WERI-Rb-1 (cell line): ENCODE data around the gene RPL37A.

Experiments used
- DNase-seq: peaks from one replicate; pipeline ENCODE4 v3.0.0-alpha.2; 2020
- H3K27ac ChIP-seq: fragments of 250-450 bp; sonication (Bioruptor Pico); 2 replicates; pipeline ENCODE4 v1.5.1; 2020; ENCODE audit warnings: mild to moderate bottlenecking, moderate library complexity
- H3K27me3 ChIP-seq: fragments of 250-450 bp; sonication (Bioruptor Pico); 2 replicates; pipeline ENCODE4 v1.5.1; 2021; ENCODE audit warnings: mild to moderate bottlenecking, low read depth, moderate library complexity; ENCODE audit not compliant: insufficient read depth, severe bottlenecking
- H3K36me3 ChIP-seq: fragments of 250-450 bp; sonication (Bioruptor Pico); 2 replicates; pipeline ENCODE4 v1.5.1; 2020; ENCODE audit warnings: mild to moderate bottlenecking, moderate library complexity
- H3K4me3 ChIP-seq: 2 replicates; pipeline ENCODE4 v1.5.1; 2011; ENCODE audit warnings: low read depth, mild to moderate bottlenecking, control low read depth, low read length
- H3K9me3 ChIP-seq: fragments of 250-450 bp; sonication (Bioruptor Pico); 2 replicates; pipeline ENCODE4 v1.5.1; 2021; ENCODE audit warnings: mild to moderate bottlenecking, moderate library complexity; ENCODE audit not compliant: severe bottlenecking
- CTCF ChIP-seq: IDR thresholded peaks from 2 replicates; pipeline ENCODE4 v1.5.1; 2011; ENCODE audit warnings: low read depth, mild to moderate bottlenecking, control low read depth, inconsistent platforms, low read length

RPL37A gene

DNA sequence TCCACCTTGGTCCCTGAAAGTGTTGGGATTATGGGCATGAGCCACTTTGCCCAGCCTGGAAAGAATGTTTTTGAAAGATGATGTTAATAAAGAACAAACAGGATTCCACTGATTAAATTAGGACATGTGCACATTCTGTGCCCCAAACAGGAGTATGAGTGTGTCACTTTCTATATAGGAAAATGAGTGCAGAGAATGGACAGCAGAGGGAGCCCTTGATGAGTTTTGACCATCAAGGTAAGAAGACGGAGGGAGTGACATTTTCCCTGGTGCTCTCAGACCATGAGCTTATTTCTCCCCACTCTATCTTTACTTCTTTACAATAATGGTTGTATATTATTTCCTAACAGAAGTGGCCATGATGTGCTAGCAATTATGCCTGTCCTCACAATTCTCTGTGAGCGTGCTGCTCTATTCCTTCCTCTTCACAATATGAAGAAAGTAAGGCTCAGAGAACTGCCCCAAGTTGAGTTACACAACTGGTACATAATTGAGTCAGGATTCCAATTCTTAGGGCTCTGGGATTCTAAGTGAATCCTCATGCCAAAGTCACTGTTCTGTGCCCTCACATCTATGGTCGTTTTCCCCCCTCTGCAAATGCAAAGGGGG lies 20.6 kb downstream of the RPL37A start:
- Histone ChIP-seq H3K9me3 (no peaks in the 10 kb centered on the region), H3K36me3 (no peaks in the 10 kb centered on the region; the same call in 1 of the 2 replicates), H3K4me3 (no peak overlapping the region), H3K27me3 (no peaks in the 10 kb centered on the region), H3K27ac (no peak overlapping the region)
- peak; percentile 69 for DNase-seq
- peak; percentile 66; the same call in 1 of the 2 replicates for TF ChIP-seq CTCF

DNA sequence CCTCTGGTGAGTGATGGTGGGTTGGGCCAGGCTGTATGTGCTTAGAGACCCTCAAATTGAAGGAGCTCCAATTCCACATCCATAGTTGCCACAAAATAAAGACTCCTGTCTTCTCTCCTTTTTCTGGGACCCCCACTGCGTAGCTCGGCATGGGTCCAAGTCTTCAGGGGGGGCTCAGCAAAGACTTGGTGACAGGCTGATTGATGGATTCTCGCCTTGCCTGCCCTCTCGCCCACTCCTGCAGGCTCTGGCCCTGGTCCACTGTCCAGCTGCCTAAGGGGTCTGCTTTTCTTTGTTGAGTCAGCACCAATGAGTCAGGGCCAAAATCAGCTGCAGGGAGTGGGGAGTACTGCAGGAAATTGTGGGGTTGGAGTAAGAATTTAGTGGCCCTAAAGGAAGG lies 21.5 kb downstream of the RPL37A start:
- no peak for TF ChIP-seq CTCF
- H3K9me3 ChIP-seq, result no peaks in the 10 kb centered on the region
- no peak overlapping the region for H3K27ac ChIP-seq
- no peaks in the 10 kb centered on the region; the same call in 1 of the 2 replicates for H3K36me3 ChIP-seq
- H3K27me3 ChIP-seq, result no peaks in the 10 kb centered on the region
- no peak for DNase-seq
- no peak overlapping the region for H3K4me3 ChIP-seq

GRCh38 chr2:216522892-216523502 lies 24.4 kb downstream of the RPL37A start:
- H3K27ac ChIP-seq, result no peak overlapping the region
- no peak for TF ChIP-seq CTCF
- no peak for DNase-seq
- no peaks in the 10 kb centered on the region for H3K9me3 ChIP-seq
- no peaks in the 10 kb centered on the region for H3K27me3 ChIP-seq
- no peak overlapping the region for H3K4me3 ChIP-seq
- H3K36me3 ChIP-seq, result no peaks in the 10 kb centered on the region; the same call in 1 of the 2 replicates

GRCh38 chr2:216525972-216526371 lies 27.3 kb downstream of the RPL37A start:
- Histone ChIP-seq H3K9me3 (no peaks in the 10 kb centered on the region), H3K27ac (no peak overlapping the region), H3K36me3 (no peaks in the 10 kb centered on the region), H3K27me3 (no peaks in the 10 kb centered on the region), H3K4me3 (no peak overlapping the region)
- no peak for DNase-seq
- no peak for TF ChIP-seq CTCF

DNA sequence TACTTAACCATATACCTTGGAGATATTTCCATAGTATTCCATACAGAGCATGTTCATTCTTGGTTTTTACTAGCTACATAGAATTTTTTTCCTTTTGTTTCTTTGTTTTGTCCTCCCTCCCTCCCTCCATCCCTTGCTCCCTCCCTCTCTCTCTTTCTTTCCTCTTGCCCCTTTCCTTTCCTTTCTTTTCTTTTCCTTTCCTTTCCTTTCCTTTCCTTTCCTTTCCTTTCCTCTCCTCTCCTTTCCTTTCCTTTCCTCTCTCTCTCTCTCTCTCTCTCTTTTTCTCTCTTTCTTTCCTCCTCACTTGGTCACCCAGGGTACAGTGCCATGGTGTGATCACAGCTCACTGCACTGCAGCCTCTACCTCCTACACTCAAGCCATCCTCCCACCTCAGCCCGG lies 28.3 kb downstream of the RPL37A start:
- DNase-seq, result no peak
- Histone ChIP-seq H3K4me3 (no peak overlapping the region), H3K27ac (no peak overlapping the region), H3K9me3 (no peaks in the 10 kb centered on the region), H3K36me3 (no peaks in the 10 kb centered on the region), H3K27me3 (no peaks in the 10 kb centered on the region)
- TF ChIP-seq CTCF, result no peak

GRCh38 chr2:216527600-216527999 lies 29.0 kb downstream of the RPL37A start:
- no peaks in the 10 kb centered on the region for H3K36me3 ChIP-seq
- no peak for TF ChIP-seq CTCF
- no peaks in the 10 kb centered on the region for H3K27me3 ChIP-seq
- no peak overlapping the region for H3K27ac ChIP-seq
- no peak overlapping the region for H3K4me3 ChIP-seq
- no peak for DNase-seq
- no peaks in the 10 kb centered on the region for H3K9me3 ChIP-seq
